K562 (cell line): ENCODE data around the gene FAM43B. TPM values are rescaled to one million over a fixed set of nuclear protein-coding genes. Genes with fewer than 3 reads are reported as not detected.

Source experiments
- BMI1 ChIP-seq: fragments of 150-350 bp; IDR thresholded peaks from 2 replicates; pipeline ENCODE4 v1.6.1; 2014; ENCODE audit warnings: low read length
- BRD9 ChIP-seq: fragments of 450-650 bp; IDR thresholded peaks from 2 replicates; pipeline ENCODE4 v1.6.1; 2018; ENCODE audit warnings: low read depth; ENCODE audit not compliant: partially characterized antibody
- CBX1 ChIP-seq: sonication (generic); IDR thresholded peaks from 2 replicates; pipeline ENCODE4 v1.6.1; 2016; ENCODE audit warnings: antibody characterized with exemption, low read depth, mild to moderate bottlenecking
- CBX3 ChIP-seq, 2 experiments: IDR thresholded peaks; 1 replicate in 1 of 2; 2 replicates in 1 of 2; pipeline ENCODE4 v1.6.1; 2012; ENCODE audit warnings: inconsistent platforms in 2 of 2, low read length in 2 of 2, borderline replicate concordance in 1 of 2, control low read depth in 1 of 2
- ELK1 ChIP-seq: sonication (generic); formaldehyde crosslinking; IDR thresholded peaks from 2 replicates; pipeline ENCODE4 v1.8.1; 2022; ENCODE audit warnings: missing genetic modification reagents
- GTF2A2 ChIP-seq: IDR thresholded peaks from 2 replicates; pipeline ENCODE4 v1.6.1; 2016; ENCODE audit warnings: mild to moderate bottlenecking, missing genetic modification characterization, missing compliant biosample characterization
- PREB ChIP-seq: sonication (generic); formaldehyde crosslinking; IDR thresholded peaks from 2 replicates; pipeline ENCODE4 v1.8.1; 2023; ENCODE audit warnings: mild to moderate bottlenecking, missing genetic modification reagents
- RBM17 ChIP-seq: fragments of 200-400 bp; formaldehyde crosslinking; IDR thresholded peaks from 2 replicates; pipeline ENCODE4 v1.6.1; 2017; ENCODE audit warnings: low read depth, mild to moderate bottlenecking, low read length, borderline replicate concordance
- RCOR1 ChIP-seq, 2 experiments: IDR thresholded peaks; 2 replicates each; pipeline ENCODE4 v1.6.1; 2012; ENCODE audit warnings: low read depth in 2 of 2, low read length in 2 of 2, borderline replicate concordance in 1 of 2, improper control_type of control experiment in 1 of 2
- SIRT6 ChIP-seq: IDR thresholded peaks from one replicate; pipeline ENCODE4 v1.6.1; 2012; ENCODE audit warnings: low read depth, mild to moderate bottlenecking, control low read depth, inconsistent platforms, low read length, moderate library complexity
- SRSF9 ChIP-seq: fragments of 200-400 bp; formaldehyde crosslinking; IDR thresholded peaks from 2 replicates; pipeline ENCODE4 v1.6.1; 2017; ENCODE audit warnings: low read depth, low read length, borderline replicate concordance
- TAF9B ChIP-seq: fragments of 450-650 bp; IDR thresholded peaks from 2 replicates; pipeline ENCODE4 v1.6.1; 2018; ENCODE audit warnings: mild to moderate bottlenecking; ENCODE audit not compliant: partially characterized antibody
- TEAD1 ChIP-seq, 2 experiments: fragments of 450-650 bp in 1 of 2; sonication (generic) in 1 of 2; formaldehyde crosslinking; IDR thresholded peaks; 2 replicates each; pipeline versions ENCODE4 v1.4.0 to v1.8.0; 2020 to 2022; ENCODE audit warnings: mild to moderate bottlenecking in 2 of 2, missing genetic modification reagents in 1 of 2
- U2AF1 ChIP-seq: fragments of 200-400 bp; formaldehyde crosslinking; optimal IDR thresholded peaks from 2 replicates; pipeline ENCODE3; 2017; ENCODE audit warnings: mild to moderate bottlenecking, low read depth, low read length, moderate library complexity
- USF2 ChIP-seq: sonication (generic); formaldehyde crosslinking; IDR thresholded peaks from 2 replicates; pipeline ENCODE4 v1.5.0; 2020; ENCODE audit warnings: missing genetic modification reagents
- ZMIZ1 ChIP-seq, 2 experiments: fragments of 150-350 bp in 1 of 2; IDR thresholded peaks; 2 replicates each; pipeline ENCODE4 v1.6.1; 2012 to 2016; ENCODE audit warnings: low read depth in 2 of 2, low read length in 2 of 2, mild to moderate bottlenecking in 1 of 2, moderate library complexity in 1 of 2
- ZNF316 ChIP-seq: fragments of 450-650 bp; IDR thresholded peaks from 2 replicates; pipeline ENCODE4 v1.6.1; 2016
- ZNF324 ChIP-seq: fragments of 250-450 bp; sonication (Bioruptor Pico); IDR thresholded peaks from 2 replicates; pipeline ENCODE4 v1.4.0; 2020; ENCODE audit warnings: mild to moderate bottlenecking
- ZNF507 ChIP-seq: conservative IDR thresholded peaks from 2 replicates; pipeline ENCODE4 v1.6.1; 2017; ENCODE audit warnings: missing genetic modification characterization, missing compliant biosample characterization
- ZNF512 ChIP-seq: IDR thresholded peaks from 2 replicates; pipeline ENCODE4 v1.6.1; 2016; ENCODE audit warnings: missing genetic modification characterization, missing compliant biosample characterization
- ZNF830 ChIP-seq: fragments of 250-450 bp; sonication (Bioruptor Pico); IDR thresholded peaks from 2 replicates; pipeline ENCODE4 v1.5.0; 2021; ENCODE audit warnings: mild to moderate bottlenecking
- polyA plus RNA-seq, 8 experiments: library from polyadenylated mRNA; depleted of rRNA in 4 of 8; stranded (reverse) in 5 of 8; unstranded in 3 of 8; fragments of >200 nt; fragmentation: Nextera tagmentation in 2 of 8; fragmentation: Illumina TruSeq in 1 of 8; extraction: Ambion mirVana in 2 of 8; extraction: Trizol in 1 of 8; gene quantifications; 2 replicates each; pipeline versions ENCODE4 v1.2.1 to v1.2.3, GENCODE V29; 2011 to 2014; ENCODE audit warnings: inconsistent platforms in 1 of 8, missing spikeins in 1 of 8
- total RNA-seq, 7 experiments: library from RNA; depleted of rRNA in 6 of 7; stranded (reverse); fragments of >200 nt in 6 of 7; fragmentation: Illumina TruSeq in 2 of 7; extraction: Trizol in 2 of 7; gene quantifications; 2 replicates each; pipeline versions ENCODE4 v1.2.1 to v1.2.3, GENCODE V29; 2011 to 2021; ENCODE audit warnings: low replicate concordance in 1 of 7

Gene FAM43B
- total and polyA plus RNA-seq, 9 of the 15 experiments (the other 6 are each of a cell fraction or from before 2014, with no cell fraction given), result not detected

- TF ChIP-seq SIRT6 (no peak), U2AF1 (no peak), ZNF316 (no peak), TAF9B (no peak), ZNF507 (no peak), BMI1 (no peak), RCOR1 (IDR thresholded peaks at IDR 0.05; ENCODE audit: borderline replicate concordance in 1 of 2, low read depth in 2 of 2, low read length in 2 of 2) (peak in 1 of 2 experiments; percentile 87; a peak in 2 of 4 replicates), BRD9 (no peak), TEAD1 (CRISPR knock-in tag; IDR thresholded peaks at IDR 0.05) (no peak), GTF2A2 (no peak), ZNF512 (tag) (no peak), ZNF324 (CRISPR knock-in tag) (no peak), PREB (CRISPR knock-in tag) (no peak), ZNF830 (CRISPR knock-in tag) (no peak), RBM17 (no peak), CBX3 (IDR thresholded peaks at IDR 0.05; ENCODE audit: borderline replicate concordance in 1 of 2, low read length in 2 of 2) (peak in 1 of 2 experiments; percentile 62; a peak in 1 of 3 replicates), SRSF9 (no peak), USF2 (CRISPR knock-in tag) (no peak), CBX1 (peak; percentile 69; the same call in 1 of the 2 replicates), ZMIZ1 (IDR thresholded peaks at IDR 0.05; ENCODE audit: low read depth in 2 of 2, low read length in 2 of 2) (no peak), ELK1 (CRISPR knock-in tag) (no peak)
These were observed 35.3 kb downstream of the FAM43B start (continued) for GRCh38 chr1:20587661-20588053.
